Effector memory CD4-positive, alpha-beta T cell (primary cell): Measurements from ENCODE around the gene RELN.

ENCODE experiments used
- DNase-seq, 3 donors: peaks; one replicate each; pipeline ENCODE4 v3.0.0-alpha.2; 2020
- H3K27ac ChIP-seq: 2 replicates; pipeline ENCODE4 v1.7.0; 2013; ENCODE audit warnings: mild to moderate bottlenecking, low read length, moderate library complexity; ENCODE audit not compliant: insufficient read depth, poor library complexity, severe bottlenecking
- H3K27me3 ChIP-seq: replicated peaks from 2 replicates; pipeline ENCODE4 v1.7.0; 2013; ENCODE audit warnings: mild to moderate bottlenecking, low read length; ENCODE audit not compliant: insufficient read depth, control insufficient read depth, poor library complexity, severe bottlenecking
- H3K36me3 ChIP-seq: 2 replicates; pipeline ENCODE4 v1.7.0; 2013; ENCODE audit warnings: mild to moderate bottlenecking, low read length, moderate library complexity; ENCODE audit not compliant: control insufficient read depth, insufficient read depth
- H3K4me1 ChIP-seq: 2 replicates; pipeline ENCODE4 v1.7.0; 2013; ENCODE audit warnings: low read length, mild to moderate bottlenecking; ENCODE audit not compliant: control insufficient read depth, insufficient read depth, poor library complexity, severe bottlenecking
- H3K4me3 ChIP-seq: 2 replicates; pipeline ENCODE4 v1.7.0; 2013; ENCODE audit warnings: low read length, low read depth, mild to moderate bottlenecking; ENCODE audit not compliant: insufficient read depth, poor library complexity, severe bottlenecking
- H3K9me3 ChIP-seq: 2 replicates; pipeline ENCODE4 v1.7.0; 2013; ENCODE audit warnings: mild to moderate bottlenecking, low read length, moderate library complexity; ENCODE audit not compliant: control insufficient read depth

RELN gene

DNA sequence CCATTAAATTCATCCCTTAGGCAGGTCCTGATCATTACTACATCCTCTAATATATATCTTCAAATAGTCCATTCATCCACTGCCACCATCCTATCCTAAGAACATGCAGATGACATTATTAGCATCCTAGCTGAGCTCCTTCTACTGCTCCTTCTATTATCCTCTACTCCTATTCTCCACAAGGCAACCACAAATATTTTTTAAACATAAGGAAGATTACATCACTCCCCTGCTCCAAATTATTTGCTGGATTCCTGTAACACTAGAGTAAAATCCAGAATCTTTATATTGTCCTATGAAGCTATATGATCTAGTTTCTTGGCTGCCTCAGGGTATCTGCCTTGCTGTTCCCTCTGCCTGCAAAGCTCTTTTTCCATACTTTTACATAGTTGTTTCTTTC, 367.2 kb downstream of the RELN start:
- Histone ChIP-seq H3K4me3 (no peak overlapping the region), H3K4me1 (no peaks in the 10 kb centered on the region), H3K9me3 (no peaks in the 10 kb centered on the region), H3K36me3 (no peaks in the 10 kb centered on the region), H3K27ac (no peak overlapping the region), H3K27me3 (no peaks in the 10 kb centered on the region)
- no peak for DNase-seq

DNA sequence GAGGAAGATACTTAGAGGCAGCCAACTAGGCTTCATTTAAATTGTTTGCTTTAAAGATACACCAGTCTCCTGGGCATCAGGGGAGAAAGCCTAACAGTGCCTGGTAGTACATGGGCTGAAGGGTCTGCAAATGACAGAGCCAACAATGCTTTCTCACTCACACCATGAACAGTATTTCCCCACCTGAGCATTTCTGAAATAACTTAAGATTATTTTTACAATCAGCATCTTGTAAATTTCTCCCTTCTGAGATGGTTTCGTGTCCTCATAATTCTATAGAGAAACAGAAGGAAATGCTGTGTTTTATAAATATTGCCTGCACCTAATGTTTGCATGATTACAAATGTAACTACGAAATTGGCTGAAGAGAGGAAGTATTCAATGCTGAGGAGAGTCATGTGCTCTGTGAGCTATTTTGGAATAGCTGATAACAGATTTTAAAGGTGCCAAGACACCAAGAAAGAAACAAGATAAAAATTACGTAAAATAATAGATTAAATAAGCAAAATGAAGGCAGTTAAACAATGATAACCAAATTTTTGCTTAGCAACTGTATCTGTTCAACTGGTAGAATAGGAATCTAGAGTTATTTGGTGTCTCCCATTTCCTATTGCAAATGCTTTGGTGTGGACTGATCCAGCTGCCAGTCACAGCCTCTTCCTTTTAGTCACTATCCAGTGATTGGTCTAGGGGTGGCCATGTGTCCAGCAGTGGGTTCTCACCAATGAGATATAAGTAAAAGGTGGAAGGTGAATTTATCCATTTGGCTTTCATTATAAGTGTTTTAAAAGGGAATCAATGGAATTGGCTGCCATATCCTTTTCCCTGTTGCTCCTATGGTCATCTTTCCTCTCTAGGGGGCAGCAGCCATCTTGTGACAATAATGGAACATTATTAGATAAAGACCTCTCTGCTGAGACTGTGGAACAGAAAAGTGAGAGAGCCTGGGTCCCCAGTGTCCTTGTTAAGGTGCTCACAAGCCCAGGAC, 375.5 kb downstream of the RELN start:
- H3K27me3 ChIP-seq = no peaks in the 10 kb centered on the region
- H3K27ac ChIP-seq = no peak overlapping the region
- H3K9me3 ChIP-seq = no peaks in the 10 kb centered on the region
- H3K36me3 ChIP-seq = no peaks in the 10 kb centered on the region
- no peak overlapping the region for H3K4me3 ChIP-seq
- no peak for DNase-seq
- no peaks in the 10 kb centered on the region for H3K4me1 ChIP-seq

GRCh38 chr7:103609778-103610177, 379.7 kb downstream of the RELN start:
- H3K9me3 ChIP-seq = no peaks in the 10 kb centered on the region
- no peaks in the 10 kb centered on the region for H3K4me1 ChIP-seq
- no peak for DNase-seq
- no peaks in the 10 kb centered on the region for H3K36me3 ChIP-seq
- no peaks in the 10 kb centered on the region for H3K27me3 ChIP-seq
- H3K4me3 ChIP-seq = no peak overlapping the region
- no peak overlapping the region for H3K27ac ChIP-seq

DNA sequence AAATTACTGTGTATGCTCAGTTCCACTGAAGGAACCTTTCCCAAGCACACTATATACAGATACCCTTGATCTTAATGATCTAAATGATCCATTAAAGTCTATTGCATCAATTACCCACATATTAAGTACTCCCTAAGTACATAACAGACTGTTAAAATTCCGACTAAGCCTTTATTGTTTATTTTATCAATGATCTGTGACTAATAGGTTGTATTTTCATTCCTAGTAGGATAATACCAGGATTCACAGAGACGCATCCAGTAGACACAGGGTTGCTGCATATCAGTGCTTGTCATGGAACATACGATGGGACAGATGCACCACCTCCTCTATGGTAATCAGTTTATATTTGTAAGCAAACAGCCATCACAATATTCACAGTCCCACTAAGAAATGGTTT, 383.8 kb downstream of the RELN start:
- Histone ChIP-seq H3K4me3 (no peak overlapping the region), H3K9me3 (no peaks in the 10 kb centered on the region), H3K4me1 (no peaks in the 10 kb centered on the region), H3K36me3 (no peaks in the 10 kb centered on the region), H3K27me3 (no peaks in the 10 kb centered on the region), H3K27ac (no peak overlapping the region)
- DNase-seq = no peak

GRCh38 chr7:103598326-103598905, 391.0 kb downstream of the RELN start:
- no peaks in the 10 kb centered on the region for H3K4me1 ChIP-seq
- no peak overlapping the region for H3K27ac ChIP-seq
- no peaks in the 10 kb centered on the region for H3K27me3 ChIP-seq
- no peaks in the 10 kb centered on the region for H3K9me3 ChIP-seq
- no peak for DNase-seq
- H3K36me3 ChIP-seq = no peaks in the 10 kb centered on the region
- no peak overlapping the region for H3K4me3 ChIP-seq

DNA sequence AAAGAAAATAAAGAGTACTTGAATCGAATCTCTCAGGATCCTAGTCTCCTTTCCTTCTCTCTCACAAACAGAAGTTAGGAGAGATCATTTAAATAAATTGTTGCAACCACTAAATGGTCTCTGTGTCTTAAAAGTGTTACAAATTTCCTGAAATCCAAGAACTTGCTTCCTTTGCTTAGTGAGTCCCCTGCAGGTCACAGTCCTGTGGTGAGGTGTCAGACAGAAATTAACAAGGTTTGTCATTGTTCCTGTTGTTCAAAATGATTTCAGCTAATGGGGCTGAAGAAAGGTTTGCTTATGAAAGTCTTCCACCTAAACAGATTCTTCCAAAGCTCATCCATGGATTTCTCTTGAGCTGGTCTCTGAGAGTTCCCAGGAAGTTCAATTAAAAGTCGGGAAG, 391.9 kb downstream of the RELN start:
- Histone ChIP-seq H3K9me3 (no peaks in the 10 kb centered on the region), H3K36me3 (no peaks in the 10 kb centered on the region), H3K27ac (no peak overlapping the region), H3K4me1 (no peaks in the 10 kb centered on the region), H3K4me3 (no peak overlapping the region), H3K27me3 (no peaks in the 10 kb centered on the region)
- DNase-seq = no peak

GRCh38 chr7:103594186-103594585, 395.3 kb downstream of the RELN start:
- Histone ChIP-seq H3K36me3 (no peaks in the 10 kb centered on the region), H3K27me3 (no peaks in the 10 kb centered on the region), H3K27ac (no peak overlapping the region), H3K4me3 (no peak overlapping the region), H3K9me3 (no peaks in the 10 kb centered on the region), H3K4me1 (no peaks in the 10 kb centered on the region)
- DNase-seq = no peak

DNA sequence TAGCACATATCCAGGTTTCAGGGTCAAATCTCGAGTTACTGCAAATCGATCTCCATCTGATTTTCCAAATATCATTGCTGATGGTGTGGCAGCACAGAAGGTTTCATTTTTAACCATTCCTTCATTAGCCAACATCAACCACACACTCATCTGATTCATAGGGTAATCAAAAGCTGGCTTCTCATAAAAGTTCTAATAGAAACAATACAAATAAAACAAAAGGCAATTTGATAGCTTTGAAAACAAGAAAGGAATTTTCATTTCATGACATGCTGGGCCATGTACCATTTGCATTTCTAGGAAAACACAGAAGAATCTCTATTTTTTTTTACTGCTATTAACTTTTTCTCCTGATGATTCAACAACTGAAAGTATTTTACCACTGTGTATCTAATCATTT, 395.8 kb downstream of the RELN start:
- H3K36me3 ChIP-seq = no peaks in the 10 kb centered on the region
- no peaks in the 10 kb centered on the region for H3K9me3 ChIP-seq
- no peak overlapping the region for H3K27ac ChIP-seq
- DNase-seq = no peak
- H3K4me3 ChIP-seq = no peak overlapping the region
- no peaks in the 10 kb centered on the region for H3K27me3 ChIP-seq
- no peaks in the 10 kb centered on the region for H3K4me1 ChIP-seq

DNA sequence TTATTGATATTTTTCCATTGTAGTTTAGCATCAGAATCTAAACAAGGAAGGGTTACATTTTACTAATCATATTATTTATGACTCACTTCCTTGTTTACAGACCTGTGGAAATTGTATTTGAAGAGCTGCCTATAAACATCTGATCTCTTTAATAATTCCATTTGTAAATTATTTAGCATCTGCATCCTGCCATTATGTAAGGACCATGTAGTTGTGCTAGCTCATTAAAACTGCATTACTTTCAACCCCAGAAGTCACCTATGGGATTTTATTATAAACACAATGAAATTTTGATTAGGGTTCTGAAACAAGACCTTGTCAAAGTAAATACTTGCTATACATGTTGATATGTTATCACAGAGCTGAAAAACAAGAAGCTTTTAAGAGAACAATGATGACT, 396.6 kb downstream of the RELN start:
- Histone ChIP-seq H3K4me1 (no peaks in the 10 kb centered on the region), H3K27me3 (no peaks in the 10 kb centered on the region), H3K9me3 (no peaks in the 10 kb centered on the region), H3K36me3 (no peaks in the 10 kb centered on the region), H3K27ac (no peak overlapping the region), H3K4me3 (no peak overlapping the region)
- no peak for DNase-seq

- no peak overlapping the region for H3K4me3 ChIP-seq
- no peaks in the 10 kb centered on the region for H3K36me3 ChIP-seq
- no peak overlapping the region for H3K27ac ChIP-seq
- no peak for DNase-seq
- no peaks in the 10 kb centered on the region for H3K9me3 ChIP-seq
- H3K4me1 ChIP-seq = no peaks in the 10 kb centered on the region
- no peaks in the 10 kb centered on the region for H3K27me3 ChIP-seq
Measured at GRCh38 chr7:103592187-103592586, 397.3 kb downstream of the RELN start.
